H9 (cell line): ENCODE results near the gene PPP1R13L. TPM values are rescaled to one million over a fixed set of nuclear protein-coding genes. Genes with fewer than 3 reads are reported as not detected.

ENCODE experiments used
- DNase-seq: peaks from one replicate; pipeline ENCODE4 v3.0.0-alpha.2; 2017
- H2AFZ ChIP-seq: one replicate; pipeline ENCODE4 v1.6.1; 2013; ENCODE audit warnings: mild to moderate bottlenecking, low read length, control low read depth, moderate library complexity
- H2AK5ac ChIP-seq: 2 replicates; pipeline ENCODE4 v1.6.1; 2013; ENCODE audit warnings: low read length, control low read depth, mixed read lengths; ENCODE audit not compliant: insufficient read length
- H2BK120ac ChIP-seq: one replicate; pipeline ENCODE4 v1.6.1; 2013; ENCODE audit warnings: low read depth, mild to moderate bottlenecking, low read length, control low read depth, inconsistent platforms; ENCODE audit not compliant: poor library complexity, severe bottlenecking
- H2BK12ac ChIP-seq: 2 replicates; pipeline ENCODE4 v1.6.1; 2013; ENCODE audit warnings: low read length, control low read depth, mixed read lengths, low read depth; ENCODE audit not compliant: insufficient read length
- H2BK15ac ChIP-seq: 2 replicates; pipeline ENCODE4 v1.6.1; 2013; ENCODE audit warnings: low read depth, low read length, control low read depth
- H2BK20ac ChIP-seq: one replicate; pipeline ENCODE4 v1.6.1; 2013; ENCODE audit warnings: low read depth, mild to moderate bottlenecking, low read length, control low read depth, inconsistent platforms; ENCODE audit not compliant: poor library complexity, severe bottlenecking
- H2BK5ac ChIP-seq: 2 replicates; pipeline ENCODE4 v1.6.1; 2013; ENCODE audit warnings: low read length, control low read depth, mixed read lengths; ENCODE audit not compliant: insufficient read length
- H3K14ac ChIP-seq: 2 replicates; pipeline ENCODE4 v1.6.1; 2013; ENCODE audit warnings: low read length, control low read depth; ENCODE audit not compliant: insufficient read depth
- H3K18ac ChIP-seq: 2 replicates; pipeline ENCODE4 v1.6.1; 2013; ENCODE audit warnings: low read depth, mild to moderate bottlenecking, mixed read lengths, low read length, control low read depth; ENCODE audit not compliant: insufficient read length
- H3K23ac ChIP-seq: 2 replicates; pipeline ENCODE4 v1.6.1; 2013; ENCODE audit warnings: low read length, control low read depth, mixed read lengths, low read depth; ENCODE audit not compliant: insufficient read length
- H3K23me2 ChIP-seq: 2 replicates; pipeline ENCODE4 v1.6.1; 2013; ENCODE audit warnings: low read depth, mild to moderate bottlenecking, mixed read lengths, low read length, control low read depth; ENCODE audit not compliant: insufficient read length, poor library complexity, severe bottlenecking
- H3K27ac ChIP-seq: 2 replicates; pipeline ENCODE4 v1.5.1; 2013; ENCODE audit warnings: low read length, control low read depth, mixed read lengths, low read depth; ENCODE audit not compliant: insufficient read length
- H3K27me3 ChIP-seq: 2 replicates; pipeline ENCODE4 v1.6.1; 2013; ENCODE audit warnings: low read length, control low read depth, inconsistent platforms; ENCODE audit not compliant: insufficient read depth
- H3K4ac ChIP-seq: 2 replicates; pipeline ENCODE4 v1.6.1; 2013; ENCODE audit warnings: low read depth, mild to moderate bottlenecking, control low read depth, inconsistent platforms, low read length, moderate library complexity
- H3K4me1 ChIP-seq: 2 replicates; pipeline ENCODE4 v1.6.1; 2013; ENCODE audit warnings: low read length, control low read depth, inconsistent platforms; ENCODE audit not compliant: insufficient read depth
- H3K4me2 ChIP-seq: 2 replicates; pipeline ENCODE4 v1.6.1; 2013; ENCODE audit warnings: low read length, control low read depth, mixed read lengths; ENCODE audit not compliant: insufficient read length, insufficient read depth
- H3K56ac ChIP-seq: 2 replicates; pipeline ENCODE4 v1.6.1; 2013; ENCODE audit warnings: low read depth, mild to moderate bottlenecking, mixed read lengths, low read length, control low read depth; ENCODE audit not compliant: insufficient read length
- H3K79me1 ChIP-seq: 2 replicates; pipeline ENCODE4 v1.6.1; 2013; ENCODE audit warnings: low read depth, mild to moderate bottlenecking, moderate library complexity, low read length, control low read depth, inconsistent platforms; ENCODE audit not compliant: insufficient read depth, poor library complexity, severe bottlenecking
- H3K79me2 ChIP-seq: 2 replicates; pipeline ENCODE4 v1.6.1; 2013; ENCODE audit warnings: low read length, control low read depth, inconsistent platforms; ENCODE audit not compliant: insufficient read depth
- H3K9ac ChIP-seq: 2 replicates; pipeline ENCODE4 v1.6.1; 2013; ENCODE audit warnings: low read length, control low read depth, mixed read lengths; ENCODE audit not compliant: insufficient read length; ENCODE audit errors: extremely low read depth
- H3K9me3 ChIP-seq: one replicate; pipeline ENCODE4 v1.6.1; 2013; ENCODE audit warnings: low read depth, low read length, inconsistent platforms; ENCODE audit not compliant: control insufficient read depth
- H3T11ph ChIP-seq: one replicate; pipeline ENCODE4 v1.6.1; 2013; ENCODE audit warnings: mild to moderate bottlenecking, low read length, control low read depth, inconsistent platforms
- H4K20me1 ChIP-seq: one replicate; pipeline ENCODE4 v1.6.1; 2013; ENCODE audit not compliant: control insufficient read depth, insufficient read length, insufficient read depth
- H4K5ac ChIP-seq: 2 replicates; pipeline ENCODE4 v1.6.1; 2013; ENCODE audit warnings: low read depth, mild to moderate bottlenecking, mixed read lengths, low read length, control low read depth; ENCODE audit not compliant: insufficient read length
- H4K8ac ChIP-seq: replicated peaks from 2 replicates; pipeline ENCODE4 v1.6.1; 2013; ENCODE audit warnings: low read length, control low read depth, mixed read lengths, low read depth; ENCODE audit not compliant: insufficient read length
- H4K91ac ChIP-seq: 2 replicates; pipeline ENCODE4 v1.6.1; 2013; ENCODE audit warnings: low read depth, mild to moderate bottlenecking, moderate library complexity, mixed read lengths, low read length, control low read depth; ENCODE audit not compliant: insufficient read length
- H3K27ac Mint-ChIP-seq, 3 experiments: 2 replicates in 2 of 3; 3 replicates in 1 of 3; pipeline ENCODE4 v1.8.0; 2020 to 2021; ENCODE audit warnings: mixed read lengths in 3 of 3, mild to moderate bottlenecking in 1 of 3, moderate library complexity in 1 of 3
- H3K27me3 Mint-ChIP-seq: 2 replicates; pipeline ENCODE4 v1.8.0; 2021; ENCODE audit warnings: low read depth, mild to moderate bottlenecking, moderate library complexity, mixed read lengths
- H3K36me3 Mint-ChIP-seq, 3 experiments: 2 replicates in 2 of 3; 3 replicates in 1 of 3; pipeline ENCODE4 v1.8.0; 2020 to 2021; ENCODE audit warnings: low read depth in 3 of 3, mixed read lengths in 3 of 3; ENCODE audit not compliant: insufficient read depth in 1 of 3
- H3K4me1 Mint-ChIP-seq, 2 experiments: 2 replicates each; pipeline ENCODE4 v1.8.0; 2020; ENCODE audit warnings: mixed read lengths in 2 of 2
- H3K4me3 Mint-ChIP-seq, 2 experiments: 2 replicates in 1 of 2; 3 replicates in 1 of 2; pipeline ENCODE4 v1.8.0; 2020 to 2021; ENCODE audit warnings: mild to moderate bottlenecking in 2 of 2, mixed read lengths in 2 of 2, moderate library complexity in 1 of 2
- H3K9me3 Mint-ChIP-seq, 2 experiments: 2 replicates in 1 of 2; 3 replicates in 1 of 2; pipeline ENCODE4 v1.8.0; 2020; ENCODE audit warnings: mild to moderate bottlenecking in 2 of 2, mixed read lengths in 2 of 2, moderate library complexity in 1 of 2
- WGBS: extraction: QIAGEN DNeasy Blood & Tissue Kit; methylation state at CpG from one replicate; pipeline ENCODE4 v1.1.7; 2013; ENCODE audit warnings: missing lambda C conversion rate, low lambda C conversion rate, mixed read lengths; ENCODE audit not compliant: insufficient read length; ENCODE audit errors: extremely low coverage; 5-methylcytosine and 5-hydroxymethylcytosine counted together
- total RNA-seq: library from RNA; stranded (reverse); gene quantifications from 2 replicates; pipeline ENCODE4 v1.2.1, GENCODE V29; 2021
- TF ChIP-seq, protein P1 (sequence below): fragments of 200-600 bp; sonication (generic); conservative IDR thresholded peaks from 3 replicates; pipeline ENCODE4 v1.8.0; 2021; ENCODE audit warnings: antibody characterized with exemption, mild to moderate bottlenecking

PPP1R13L gene
- total RNA-seq, 1 experiment from 2014 or later, result 42.6 TPM

DNA sequence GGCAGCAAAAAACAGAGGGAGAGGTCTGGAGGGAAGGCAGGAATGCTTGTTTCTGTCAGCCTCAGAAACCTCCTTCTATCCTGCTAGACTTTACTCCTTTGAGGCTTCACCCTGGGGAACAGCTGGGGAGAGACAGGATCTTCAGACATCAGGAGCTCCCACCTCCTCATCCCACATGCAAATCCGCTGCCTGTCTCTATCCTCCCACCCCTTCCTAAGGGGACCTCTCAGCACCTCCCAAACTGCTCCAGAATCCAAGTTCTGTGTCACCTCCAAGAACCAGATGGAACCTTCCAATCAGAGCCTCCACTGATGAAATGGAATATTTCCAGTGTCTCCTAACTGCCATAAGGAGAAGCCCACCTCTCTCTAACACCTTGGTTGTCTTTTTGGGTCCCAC lies 24.8 kb downstream of the PPP1R13L start:
- no peak overlapping the region for H2AK5ac ChIP-seq
- H2BK5ac ChIP-seq, result no peak overlapping the region
- H3K79me1 ChIP-seq, result no peaks in the 10 kb centered on the region
- no peak overlapping the region for H3K14ac ChIP-seq
- H3T11ph ChIP-seq, result no peak overlapping the region
- H3K23ac ChIP-seq, result no peak overlapping the region
- H3K18ac ChIP-seq, result no peak overlapping the region
- DNase-seq, result no peak
- H3K36me3 Mint-ChIP-seq, result peaks cover 0 to 7% (median 3%) of the 10 kb centered on the region in 3 experiments; a peak in 2 of 7 replicates
- H3K9me3 ChIP-seq, result no peaks in the 10 kb centered on the region
- H3K79me2 ChIP-seq, result no peaks in the 10 kb centered on the region
- no peak overlapping the region for H3K4me3 Mint-ChIP-seq
- H4K8ac ChIP-seq, result no peak overlapping the region
- no peak overlapping the region for H2BK12ac ChIP-seq
- H2BK20ac ChIP-seq, result no peak overlapping the region
- no peak overlapping the region for H3K56ac ChIP-seq
- peaks cover 4% of the 10 kb centered on the region; the same call in 1 of the 2 replicates for H3K27me3 ChIP-seq
- no CpG with 5 or more reads among the region's 1 CpG for WGBS
- H3K4ac ChIP-seq, result no peak overlapping the region
- peaks cover 8 to 20% of the 10 kb centered on the region in 2 experiments for H3K4me1 Mint-ChIP-seq
- H3K27ac ChIP-seq, result no peak overlapping the region
- H3K9ac ChIP-seq, result no peak overlapping the region
- H4K91ac ChIP-seq, result no peak overlapping the region
- H3K27ac Mint-ChIP-seq, result peak overlapping the region; percentile 24 to 48 (median 28); a peak in 4 of 7 replicates
- H4K20me1 ChIP-seq, result no peaks in the 10 kb centered on the region
- peaks cover 2% of the 10 kb centered on the region for H3K23me2 ChIP-seq
- H2BK15ac ChIP-seq, result no peak overlapping the region
- no peak overlapping the region for H4K5ac ChIP-seq
- no peak overlapping the region for H2AFZ ChIP-seq
- H3K27me3 Mint-ChIP-seq, result no peaks in the 10 kb centered on the region
- TF ChIP-seq, protein P1, sequence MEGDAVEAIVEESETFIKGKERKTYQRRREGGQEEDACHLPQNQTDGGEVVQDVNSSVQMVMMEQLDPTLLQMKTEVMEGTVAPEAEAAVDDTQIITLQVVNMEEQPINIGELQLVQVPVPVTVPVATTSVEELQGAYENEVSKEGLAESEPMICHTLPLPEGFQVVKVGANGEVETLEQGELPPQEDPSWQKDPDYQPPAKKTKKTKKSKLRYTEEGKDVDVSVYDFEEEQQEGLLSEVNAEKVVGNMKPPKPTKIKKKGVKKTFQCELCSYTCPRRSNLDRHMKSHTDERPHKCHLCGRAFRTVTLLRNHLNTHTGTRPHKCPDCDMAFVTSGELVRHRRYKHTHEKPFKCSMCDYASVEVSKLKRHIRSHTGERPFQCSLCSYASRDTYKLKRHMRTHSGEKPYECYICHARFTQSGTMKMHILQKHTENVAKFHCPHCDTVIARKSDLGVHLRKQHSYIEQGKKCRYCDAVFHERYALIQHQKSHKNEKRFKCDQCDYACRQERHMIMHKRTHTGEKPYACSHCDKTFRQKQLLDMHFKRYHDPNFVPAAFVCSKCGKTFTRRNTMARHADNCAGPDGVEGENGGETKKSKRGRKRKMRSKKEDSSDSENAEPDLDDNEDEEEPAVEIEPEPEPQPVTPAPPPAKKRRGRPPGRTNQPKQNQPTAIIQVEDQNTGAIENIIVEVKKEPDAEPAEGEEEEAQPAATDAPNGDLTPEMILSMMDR, result no peak
- H3K9me3 Mint-ChIP-seq, result no peaks in the 10 kb centered on the region
- no peaks in the 10 kb centered on the region for H3K4me1 ChIP-seq
- no peak overlapping the region for H3K4me2 ChIP-seq
- H2BK120ac ChIP-seq, result no peak overlapping the region
